ENCODE measurements around the gene MAPK8IP1. TPM values are rescaled to one million over a fixed set of nuclear protein-coding genes. Genes with fewer than 3 reads are reported as not detected.

Gene MAPK8IP1
- total and polyA plus RNA-seq, 4 donors, result 4.7 to 15.4 (median 5.7) TPM

DNA sequence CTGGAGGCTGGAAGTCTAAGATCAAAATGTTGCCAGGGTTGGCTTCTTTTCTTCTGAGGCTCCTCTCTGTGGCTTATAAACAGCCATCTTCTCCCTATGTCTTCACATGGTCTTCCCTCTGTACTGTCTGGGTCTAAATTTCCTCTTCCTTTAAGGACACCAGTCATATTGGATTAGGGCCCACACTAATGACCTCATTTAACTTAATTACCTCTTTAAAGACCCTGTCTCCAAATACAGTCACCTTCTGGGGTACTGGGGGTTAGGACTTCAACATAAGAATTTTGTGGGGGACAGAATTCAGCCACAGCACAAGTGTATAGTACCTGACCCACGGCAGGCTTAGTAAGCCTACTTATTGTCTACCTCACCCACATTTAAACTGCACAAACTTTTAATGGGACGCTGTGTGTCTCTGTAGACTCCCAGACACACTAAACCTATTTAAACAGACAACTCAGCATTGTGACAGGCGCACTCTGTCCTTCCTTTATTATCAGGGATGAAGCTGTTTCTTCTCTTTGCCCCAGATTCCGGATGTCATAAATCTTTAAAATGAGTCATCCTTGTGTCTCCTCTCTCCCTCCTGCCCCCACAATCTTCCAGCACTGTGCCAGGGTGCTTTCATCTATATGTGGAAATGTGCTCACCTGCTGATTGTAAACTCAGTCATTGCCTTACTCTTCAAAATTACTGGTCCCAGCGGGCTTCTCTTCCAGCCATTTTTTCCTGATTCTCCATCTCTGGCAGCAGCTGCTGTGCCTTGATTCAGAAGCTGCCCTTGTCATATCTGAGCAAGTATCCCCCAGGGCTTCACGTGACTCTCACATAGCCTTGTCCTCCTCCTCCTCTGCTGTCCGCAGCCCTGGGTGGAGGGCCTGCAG lies 5.4 kb upstream of the MAPK8IP1 start:
- Histone ChIP-seq H3K4me1 (ENCODE audit: control insufficient read depth in 5 of 5, insufficient read depth in 5 of 5, low read length in 5 of 5) (peaks cover 0 to 2% (median 0%) of the 10 kb centered on the region in 5 donors), H3K9ac (ENCODE audit: insufficient read depth in 1 of 2, low read length in 2 of 2) (no peak overlapping the region), H3K36me3 (ENCODE audit: control insufficient read depth in 4 of 4, insufficient read depth in 4 of 4, low read length in 4 of 4) (peaks cover 21 to 51% (median 29%) of the 10 kb centered on the region in 4 donors), H3K9me3 (ENCODE audit: control insufficient read depth in 4 of 4, insufficient read depth in 3 of 4, low read length in 3 of 4) (peaks cover 0 to 1% (median 0%) of the 10 kb centered on the region in 4 donors), H3K27me3 (ENCODE audit: control insufficient read depth in 3 of 3, insufficient read depth in 3 of 3, low read length in 2 of 3) (peaks cover 0 to 1% (median 0%) of the 10 kb centered on the region in 3 donors), H3K27ac (ENCODE audit: low read depth in 1 of 2, low read length in 1 of 2) (no peak overlapping the region), H3K4me3 (no peak overlapping the region)
- no peak for ATAC-seq (ENCODE audit: insufficient read depth, low FRiP score)
- TF ChIP-seq, protein P1, sequence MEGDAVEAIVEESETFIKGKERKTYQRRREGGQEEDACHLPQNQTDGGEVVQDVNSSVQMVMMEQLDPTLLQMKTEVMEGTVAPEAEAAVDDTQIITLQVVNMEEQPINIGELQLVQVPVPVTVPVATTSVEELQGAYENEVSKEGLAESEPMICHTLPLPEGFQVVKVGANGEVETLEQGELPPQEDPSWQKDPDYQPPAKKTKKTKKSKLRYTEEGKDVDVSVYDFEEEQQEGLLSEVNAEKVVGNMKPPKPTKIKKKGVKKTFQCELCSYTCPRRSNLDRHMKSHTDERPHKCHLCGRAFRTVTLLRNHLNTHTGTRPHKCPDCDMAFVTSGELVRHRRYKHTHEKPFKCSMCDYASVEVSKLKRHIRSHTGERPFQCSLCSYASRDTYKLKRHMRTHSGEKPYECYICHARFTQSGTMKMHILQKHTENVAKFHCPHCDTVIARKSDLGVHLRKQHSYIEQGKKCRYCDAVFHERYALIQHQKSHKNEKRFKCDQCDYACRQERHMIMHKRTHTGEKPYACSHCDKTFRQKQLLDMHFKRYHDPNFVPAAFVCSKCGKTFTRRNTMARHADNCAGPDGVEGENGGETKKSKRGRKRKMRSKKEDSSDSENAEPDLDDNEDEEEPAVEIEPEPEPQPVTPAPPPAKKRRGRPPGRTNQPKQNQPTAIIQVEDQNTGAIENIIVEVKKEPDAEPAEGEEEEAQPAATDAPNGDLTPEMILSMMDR (IDR thresholded peaks at IDR 0.05; ENCODE audit: control extremely low read depth, extremely low read depth), result no peak
- no peak for DNase-seq
- WGBS, 2 donors, result 91 to 92% methylated on average over 7 of the region's 7 CpGs

DNA sequence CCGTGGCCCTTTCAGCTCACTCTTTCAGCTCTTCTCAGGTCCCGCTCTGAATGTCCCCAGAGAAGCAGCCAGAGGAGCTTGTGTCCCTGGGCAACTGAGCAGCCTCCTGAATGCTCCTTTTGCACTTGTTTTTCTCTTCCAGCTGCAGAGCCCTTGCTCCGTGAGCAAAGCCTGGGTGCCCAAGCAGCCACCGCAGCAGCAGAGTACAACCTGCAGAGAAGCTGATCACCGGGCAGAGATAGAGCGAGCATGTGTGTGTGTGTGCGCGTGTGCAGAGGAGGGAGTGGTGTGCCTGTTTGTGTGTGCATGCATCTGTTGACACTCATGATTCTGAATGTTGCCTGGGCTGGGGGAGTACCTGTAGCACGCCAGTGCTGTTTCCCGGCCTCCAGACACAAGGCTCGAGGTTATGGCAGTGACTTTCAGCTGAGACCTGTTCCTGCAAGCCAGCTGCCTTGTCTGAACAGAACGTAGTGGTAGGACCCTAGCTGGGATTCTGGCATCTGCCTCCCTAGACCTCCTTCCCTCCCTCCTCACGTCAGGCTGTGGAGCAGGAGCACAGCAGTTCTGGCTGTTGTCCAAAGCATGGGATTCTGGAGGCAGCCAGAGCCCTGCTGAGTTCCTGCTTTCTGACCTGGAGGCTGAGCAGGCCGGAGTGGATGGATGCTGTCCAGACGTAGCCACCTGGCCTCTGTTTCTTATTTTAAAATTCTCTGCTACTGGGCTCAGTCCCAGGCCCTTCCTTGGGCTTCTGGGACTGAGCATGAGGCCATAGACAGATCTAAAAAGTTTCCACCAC lies 4.5 kb upstream of the MAPK8IP1 start:
- Histone ChIP-seq H3K4me1 (ENCODE audit: control insufficient read depth in 5 of 5, insufficient read depth in 5 of 5, low read length in 5 of 5) (peaks cover 0 to 7% (median 0%) of the 10 kb centered on the region in 5 donors), H3K36me3 (ENCODE audit: control insufficient read depth in 4 of 4, insufficient read depth in 4 of 4, low read length in 4 of 4) (peaks cover 16 to 48% (median 24%) of the 10 kb centered on the region in 4 donors), H3K9ac (ENCODE audit: insufficient read depth in 1 of 2, low read length in 2 of 2) (no peak overlapping the region), H3K27ac (ENCODE audit: low read depth in 1 of 2, low read length in 1 of 2) (no peak overlapping the region), H3K4me3 (no peak overlapping the region), H3K9me3 (ENCODE audit: control insufficient read depth in 4 of 4, insufficient read depth in 3 of 4, low read length in 3 of 4) (peaks cover 0 to 1% (median 0%) of the 10 kb centered on the region in 4 donors), H3K27me3 (ENCODE audit: control insufficient read depth in 3 of 3, insufficient read depth in 3 of 3, low read length in 2 of 3) (peaks cover 0 to 3% (median 2%) of the 10 kb centered on the region in 3 donors)
- TF ChIP-seq, protein P1 (IDR thresholded peaks at IDR 0.05; ENCODE audit: control extremely low read depth, extremely low read depth), result no peak
- ATAC-seq (ENCODE audit: insufficient read depth, low FRiP score) (no peak), DNase-seq (no peak)
- WGBS, 2 donors, result 93 to 96% methylated on average over 15 of the region's 15 CpGs

DNA sequence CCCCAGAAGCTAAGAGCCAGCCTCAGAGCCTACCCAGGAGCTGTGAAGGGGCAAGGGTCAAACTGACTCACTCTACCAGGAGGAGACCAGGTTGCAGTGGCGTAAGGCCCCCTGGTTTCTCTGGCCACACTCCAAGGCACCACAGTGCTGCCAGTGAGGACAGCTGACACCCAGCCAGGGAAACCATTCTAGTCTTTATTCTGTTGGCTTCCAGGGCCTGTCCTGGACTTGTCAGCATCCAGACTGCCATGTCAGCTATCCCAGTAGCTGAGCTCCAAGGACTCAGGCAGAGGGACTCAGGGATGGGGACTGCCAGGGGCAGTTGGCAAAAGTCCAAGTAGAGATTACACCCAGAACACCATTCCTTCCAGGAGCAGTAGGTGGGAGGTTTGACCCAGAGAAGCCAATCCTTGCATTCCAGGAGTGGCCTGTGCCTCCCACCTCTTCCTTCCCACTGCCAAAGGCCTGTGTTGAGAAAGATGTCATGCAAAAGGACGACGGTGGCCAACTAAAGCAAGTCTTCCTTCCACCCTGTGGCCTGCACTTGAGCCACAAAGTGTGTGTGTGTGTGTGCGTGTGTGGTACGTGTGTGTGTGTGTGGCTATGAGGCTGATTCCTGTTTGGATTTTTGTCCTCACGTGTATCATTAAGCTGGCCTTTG lies 3.6 kb upstream of the MAPK8IP1 start:
- Histone ChIP-seq H3K9me3 (ENCODE audit: control insufficient read depth in 4 of 4, insufficient read depth in 3 of 4, low read length in 3 of 4) (peaks cover 0 to 1% (median 0%) of the 10 kb centered on the region in 4 donors), H3K36me3 (ENCODE audit: control insufficient read depth in 4 of 4, insufficient read depth in 4 of 4, low read length in 4 of 4) (peaks cover 12 to 40% (median 23%) of the 10 kb centered on the region in 4 donors), H3K9ac (ENCODE audit: insufficient read depth in 1 of 2, low read length in 2 of 2) (no peak overlapping the region), H3K27ac (ENCODE audit: low read depth in 1 of 2, low read length in 1 of 2) (no peak overlapping the region), H3K4me1 (ENCODE audit: control insufficient read depth in 5 of 5, insufficient read depth in 5 of 5, low read length in 5 of 5) (peaks cover 0 to 7% (median 0%) of the 10 kb centered on the region in 5 donors), H3K27me3 (ENCODE audit: control insufficient read depth in 3 of 3, insufficient read depth in 3 of 3, low read length in 2 of 3) (peaks cover 0 to 7% (median 3%) of the 10 kb centered on the region in 3 donors), H3K4me3 (no peak overlapping the region)
- DNase-seq, result no peak
- 75 to 77% methylated on average over 6 of the region's 6 CpGs for WGBS, 2 donors
- TF ChIP-seq, protein P1 (IDR thresholded peaks at IDR 0.05; ENCODE audit: control extremely low read depth, extremely low read depth), result no peak
- ATAC-seq (ENCODE audit: insufficient read depth, low FRiP score), result no peak

All from lung (tissue), 12 donors.